ENCODE data around the gene C17orf67. TPM values are rescaled to one million over a fixed set of nuclear protein-coding genes. Genes with fewer than 3 reads are reported as not detected.

The C17orf67 gene
- total RNA-seq, 1 donor from 2014 or later, result 4.4 TPM

- DNase-seq (ENCODE audit: extremely low read depth, low read depth, low spot score), result no peak
Measured at GRCh38 chr17:56834380-56835263, 902 bp upstream of the C17orf67 start.

- DNase-seq (ENCODE audit: extremely low read depth, low read depth, low spot score), result no peak
Measured at GRCh38 chr17:56833057-56833808, 487 bp downstream of the C17orf67 start.

GRCh38 chr17:56832446-56832845 is 1.3 kb downstream of the C17orf67 start:
- no peak for DNase-seq (ENCODE audit: extremely low read depth, low read depth, low spot score)

GRCh38 chr17:56831369-56832095 is 2.2 kb downstream of the C17orf67 start:
- no peak for DNase-seq (ENCODE audit: extremely low read depth, low read depth, low spot score)

- DNase-seq (ENCODE audit: extremely low read depth, low read depth, low spot score), result no peak
Measured at GRCh38 chr17:56830726-56831368, 2.9 kb downstream of the C17orf67 start.

- DNase-seq (ENCODE audit: extremely low read depth, low read depth, low spot score), result no peak
Measured at GRCh38 chr17:56826611-56827414, 6.9 kb downstream of the C17orf67 start.

- DNase-seq (ENCODE audit: extremely low read depth, low read depth, low spot score), result no peak
Measured at GRCh38 chr17:56824503-56824902, 9.2 kb downstream of the C17orf67 start.

GRCh38 chr17:56823848-56824247 is 9.9 kb downstream of the C17orf67 start:
- DNase-seq (ENCODE audit: extremely low read depth, low read depth, low spot score), result no peak

GRCh38 chr17:56822725-56823124 is 11.0 kb downstream of the C17orf67 start:
- DNase-seq (ENCODE audit: extremely low read depth, low read depth, low spot score), result no peak

- DNase-seq (ENCODE audit: extremely low read depth, low read depth, low spot score), result no peak
Measured at GRCh38 chr17:56821847-56822534, 11.7 kb downstream of the C17orf67 start.

GRCh38 chr17:56820207-56820606 is 13.5 kb downstream of the C17orf67 start:
- no peak for DNase-seq (ENCODE audit: extremely low read depth, low read depth, low spot score)

- DNase-seq (ENCODE audit: extremely low read depth, low read depth, low spot score), result no peak
Measured at GRCh38 chr17:56819431-56820145, 14.1 kb downstream of the C17orf67 start.

- no peak for DNase-seq (ENCODE audit: extremely low read depth, low read depth, low spot score)
Measured at GRCh38 chr17:56819030-56819429, 14.7 kb downstream of the C17orf67 start.

- no peak for DNase-seq (ENCODE audit: extremely low read depth, low read depth, low spot score)
Measured at GRCh38 chr17:56817066-56817465, 16.7 kb downstream of the C17orf67 start.

- DNase-seq (ENCODE audit: extremely low read depth, low read depth, low spot score), result no peak
Measured at GRCh38 chr17:56815711-56816110, 18.0 kb downstream of the C17orf67 start.

GRCh38 chr17:56812901-56813388 is 20.8 kb downstream of the C17orf67 start:
- DNase-seq (ENCODE audit: extremely low read depth, low read depth, low spot score), result no peak

- no peak for DNase-seq (ENCODE audit: extremely low read depth, low read depth, low spot score)
Measured at GRCh38 chr17:56810891-56811775, 22.6 kb downstream of the C17orf67 start.

Measured in glomerular endothelial cell (primary cell).